ENCODE results near the gene EHD3.

EHD3 gene

DNA sequence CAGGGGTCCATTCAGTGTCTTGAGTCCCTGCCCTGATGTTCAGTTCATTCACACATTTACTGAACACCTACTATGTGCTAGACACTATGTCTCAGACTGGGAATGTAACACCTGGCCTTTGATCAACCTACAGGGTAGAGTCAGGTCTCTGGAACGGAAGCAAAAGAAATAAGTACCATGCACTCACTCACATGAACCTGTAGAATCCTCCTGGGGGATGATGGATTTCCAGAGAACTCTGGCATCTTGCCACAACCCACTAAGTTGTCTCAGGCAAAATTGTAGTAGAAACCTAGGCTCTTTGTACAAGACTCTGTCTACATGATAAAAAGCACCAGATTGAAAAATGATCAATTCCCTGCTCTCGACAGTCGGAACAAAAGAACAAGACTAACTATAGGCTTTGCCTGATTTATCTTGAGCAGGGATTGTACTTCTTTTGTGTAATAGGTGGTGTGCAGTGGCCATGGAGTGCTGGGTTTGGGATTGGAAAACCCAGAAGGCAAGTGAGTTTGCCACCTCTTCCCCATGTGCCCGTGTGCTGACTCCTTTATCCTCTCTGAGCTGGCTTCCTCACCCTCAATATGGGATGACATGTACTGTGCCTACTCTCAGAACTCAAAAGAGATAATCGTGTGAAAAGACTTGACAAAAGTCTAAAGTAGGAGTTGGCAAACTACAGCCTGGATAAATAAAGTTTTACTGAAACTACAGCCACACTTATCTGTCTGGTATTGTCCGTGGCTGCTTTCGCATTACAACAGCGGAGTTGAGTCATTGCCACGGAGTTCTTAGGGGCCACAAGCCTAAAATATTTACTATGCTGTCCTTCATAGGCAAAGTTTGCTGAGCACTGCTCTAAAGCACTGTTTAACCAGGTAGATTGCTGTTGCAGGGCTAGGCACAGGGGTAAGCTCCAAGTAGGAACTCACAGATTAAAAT, 21.0 kb upstream of the EHD3 start:
- DNase-seq (ENCODE audit: low read depth), result no peak

GRCh38 chr2:31213601-31214443, 20.1 kb upstream of the EHD3 start:
- no peak for DNase-seq (ENCODE audit: low read depth)

GRCh38 chr2:31214444-31214915, 19.5 kb upstream of the EHD3 start:
- no peak for DNase-seq (ENCODE audit: low read depth)

DNA sequence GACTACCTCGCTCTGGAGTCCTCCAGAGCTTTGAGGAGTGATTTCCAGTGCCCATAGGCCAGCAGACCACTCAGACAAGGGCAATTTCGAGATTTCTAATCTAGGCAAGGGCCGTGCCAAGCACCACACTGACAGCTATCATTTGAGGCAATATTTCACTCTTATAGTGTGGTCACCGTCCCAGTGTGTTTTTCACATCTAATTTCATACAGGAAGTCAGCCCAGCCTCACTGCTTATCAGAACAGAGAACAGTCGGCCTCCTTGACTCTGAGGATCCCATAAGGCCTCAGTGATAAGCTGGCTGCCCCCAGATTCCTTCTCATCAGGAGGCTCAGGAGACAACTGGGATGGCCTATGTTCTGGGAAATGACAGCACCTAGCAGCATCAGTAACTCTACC, 17.2 kb upstream of the EHD3 start:
- no peak for DNase-seq (ENCODE audit: low read depth)

DNA sequence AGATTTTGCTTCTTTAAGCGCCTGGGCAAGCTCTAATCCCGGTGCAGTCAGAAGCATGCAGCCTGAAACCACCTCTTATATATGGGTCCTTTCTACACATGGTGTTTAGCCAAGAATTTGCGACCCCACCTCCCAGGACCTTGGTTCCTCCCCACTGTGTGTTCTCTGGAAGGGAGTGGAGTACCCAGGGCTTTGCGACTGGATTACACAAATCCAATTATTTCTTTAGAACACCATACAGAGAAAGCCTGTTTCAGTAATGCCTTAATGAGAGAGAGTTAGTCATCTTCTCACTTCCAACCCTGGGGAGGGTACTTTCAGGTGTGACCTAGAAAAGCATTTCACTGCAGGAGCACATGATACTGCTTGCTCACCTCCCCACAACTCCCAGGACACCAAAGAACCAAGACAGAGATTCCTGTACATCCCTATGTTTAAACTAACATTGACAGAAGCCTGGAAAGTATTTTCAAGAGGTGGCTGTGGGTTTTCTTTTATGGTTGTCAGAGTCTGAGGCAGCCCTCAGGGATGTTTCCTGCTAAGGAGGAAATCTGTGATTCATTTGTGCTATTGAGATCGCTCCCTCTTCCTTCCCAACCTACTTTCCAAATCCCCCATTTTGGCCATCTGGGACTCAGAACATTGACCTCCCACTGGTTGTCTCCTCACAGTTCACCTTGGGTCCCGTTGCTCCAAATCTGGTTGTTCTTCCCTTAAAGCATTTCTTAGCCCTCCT, 16.3 kb upstream of the EHD3 start, which contains the start of gene CAPN14:
CAPN14 (minus strand) TSS at position 51 of the 736 bp plus-strand sequence. CDS start 12,068 bp downstream, outside the sequence.
- no peak for DNase-seq (ENCODE audit: low read depth)

DNA sequence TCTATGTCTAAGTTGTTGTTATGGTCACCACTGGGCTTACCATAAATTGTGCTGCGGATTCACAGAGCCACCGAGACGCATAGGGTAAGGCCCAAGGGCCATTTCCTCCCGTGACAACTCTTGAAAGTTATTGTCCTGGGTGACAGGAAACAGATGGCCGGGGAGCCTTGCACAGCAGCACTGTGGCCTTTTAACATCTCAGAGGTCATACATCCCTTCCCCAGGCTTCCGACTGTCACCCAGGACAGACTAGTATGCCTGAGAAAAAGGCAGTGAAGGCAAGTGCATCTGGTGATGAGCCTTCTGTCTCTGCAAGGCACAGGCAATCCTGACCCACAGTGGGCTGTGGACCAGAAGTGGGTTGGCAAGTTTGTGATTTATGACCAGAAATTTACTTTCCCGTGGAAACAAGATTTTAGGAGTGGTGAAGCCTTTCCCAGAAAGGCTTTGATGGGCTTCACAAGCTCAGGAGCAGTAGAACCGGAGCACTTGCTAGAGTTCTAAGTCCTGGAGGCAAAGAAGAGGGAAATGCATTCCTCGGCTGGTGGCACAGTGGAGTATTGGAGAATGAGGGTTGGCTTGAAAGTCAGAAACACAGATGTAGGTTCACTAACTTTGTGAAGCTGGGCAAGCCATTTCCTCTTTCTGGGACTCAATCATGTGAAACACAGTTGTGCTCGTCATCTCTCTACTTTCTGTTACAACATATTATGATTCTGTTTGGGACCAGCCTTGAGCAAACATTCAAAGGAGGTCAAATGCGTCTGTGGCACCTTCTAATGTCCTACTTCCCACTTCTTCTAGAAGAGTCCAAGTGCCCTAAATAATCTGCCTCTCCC, 14.6 kb upstream of the EHD3 start:
- no peak for DNase-seq (ENCODE audit: low read depth)

DNA sequence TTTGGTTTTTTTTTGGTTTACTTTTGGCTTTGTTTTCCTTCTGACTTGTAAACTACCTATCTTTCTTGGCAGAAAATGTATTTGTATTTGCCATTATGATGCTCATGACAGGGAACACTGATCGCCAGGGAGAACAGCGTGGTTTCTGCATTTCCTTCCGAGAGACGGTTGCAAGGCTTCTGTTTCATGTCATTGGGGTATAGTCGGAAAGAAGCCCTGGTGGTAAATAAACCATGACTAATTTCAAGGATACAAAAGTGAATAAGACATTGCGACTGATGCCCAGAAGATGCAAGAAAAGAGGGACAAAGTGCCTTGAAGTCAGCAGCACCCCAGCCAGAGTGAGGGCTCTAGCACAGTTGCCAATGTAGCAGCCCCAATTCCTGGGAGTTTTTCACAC, 12.4 kb upstream of the EHD3 start:
- DNase-seq (ENCODE audit: low read depth), result no peak

- DNase-seq (ENCODE audit: low read depth), result no peak
Observed at GRCh38 chr2:31222071-31222470, 11.9 kb upstream of the EHD3 start.

DNA sequence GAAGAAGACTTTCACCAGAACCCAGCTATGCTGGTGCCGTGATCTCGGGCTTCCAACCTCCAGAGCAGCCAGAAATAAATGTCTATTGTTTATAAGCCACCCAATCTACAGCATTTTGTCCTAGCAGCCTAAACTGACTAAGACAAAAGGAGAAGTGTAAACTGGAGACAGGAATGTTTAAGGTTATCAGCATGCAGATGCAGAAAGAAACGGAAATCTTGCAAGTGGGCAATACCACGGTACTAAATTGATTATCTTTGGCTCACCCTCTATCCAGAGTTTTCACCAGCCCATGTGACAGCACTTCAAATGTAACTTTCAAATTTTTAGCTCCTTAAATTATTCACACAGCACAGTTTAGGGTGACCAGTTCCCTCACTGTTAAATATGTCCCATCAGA, 10.9 kb upstream of the EHD3 start:
- no peak for DNase-seq (ENCODE audit: low read depth)

GRCh38 chr2:31223749-31224148, 10.2 kb upstream of the EHD3 start:
- DNase-seq (ENCODE audit: low read depth), result no peak

DNA sequence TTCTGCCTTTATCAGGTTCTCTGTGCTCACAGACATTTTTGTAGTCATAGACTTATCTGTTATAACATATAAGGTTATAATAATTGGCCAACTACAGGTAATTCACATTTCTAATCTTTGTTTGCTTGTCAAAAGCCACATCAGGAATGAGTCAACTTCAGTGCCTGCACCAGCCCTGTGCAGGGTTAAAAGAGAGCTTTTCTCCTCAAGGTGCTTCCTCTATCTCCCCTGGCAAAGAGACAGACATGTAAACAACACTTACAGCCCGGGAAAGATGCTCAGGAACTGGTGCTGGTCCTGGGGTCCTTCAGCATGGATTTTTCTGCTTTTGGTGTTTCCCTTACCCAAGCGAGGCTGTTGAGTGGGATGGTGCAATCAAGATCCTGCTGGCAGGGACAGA, 7.7 kb upstream of the EHD3 start:
- no peak for DNase-seq (ENCODE audit: low read depth)

GRCh38 chr2:31227110-31227509, 6.8 kb upstream of the EHD3 start:
- no peak for DNase-seq (ENCODE audit: low read depth)

- no peak for DNase-seq (ENCODE audit: low read depth)
Observed at GRCh38 chr2:31227711-31228125, 6.2 kb upstream of the EHD3 start.

DNA sequence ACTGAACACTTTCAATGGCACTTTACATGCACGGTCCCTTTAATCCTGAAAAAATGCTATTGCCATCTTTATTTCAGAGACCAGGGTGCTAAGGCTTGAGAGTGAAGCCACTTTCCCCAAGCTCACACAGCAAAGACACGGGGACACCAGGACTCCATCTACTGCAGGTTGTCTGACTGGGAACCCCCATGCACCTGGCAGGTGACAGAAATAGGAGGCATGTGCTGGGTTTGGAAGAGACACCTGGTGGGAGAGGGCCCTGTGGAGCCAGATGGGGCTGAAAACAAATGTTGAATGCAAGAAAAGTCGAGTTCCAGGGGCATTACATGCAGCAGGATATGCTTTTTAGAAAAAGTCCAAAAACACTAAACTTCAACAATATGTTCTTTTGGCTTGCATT, 5.2 kb upstream of the EHD3 start:
- DNase-seq (ENCODE audit: low read depth), result no peak

- DNase-seq (ENCODE audit: low read depth), result no peak
Observed at GRCh38 chr2:31230751-31231150, 3.2 kb upstream of the EHD3 start.

DNA sequence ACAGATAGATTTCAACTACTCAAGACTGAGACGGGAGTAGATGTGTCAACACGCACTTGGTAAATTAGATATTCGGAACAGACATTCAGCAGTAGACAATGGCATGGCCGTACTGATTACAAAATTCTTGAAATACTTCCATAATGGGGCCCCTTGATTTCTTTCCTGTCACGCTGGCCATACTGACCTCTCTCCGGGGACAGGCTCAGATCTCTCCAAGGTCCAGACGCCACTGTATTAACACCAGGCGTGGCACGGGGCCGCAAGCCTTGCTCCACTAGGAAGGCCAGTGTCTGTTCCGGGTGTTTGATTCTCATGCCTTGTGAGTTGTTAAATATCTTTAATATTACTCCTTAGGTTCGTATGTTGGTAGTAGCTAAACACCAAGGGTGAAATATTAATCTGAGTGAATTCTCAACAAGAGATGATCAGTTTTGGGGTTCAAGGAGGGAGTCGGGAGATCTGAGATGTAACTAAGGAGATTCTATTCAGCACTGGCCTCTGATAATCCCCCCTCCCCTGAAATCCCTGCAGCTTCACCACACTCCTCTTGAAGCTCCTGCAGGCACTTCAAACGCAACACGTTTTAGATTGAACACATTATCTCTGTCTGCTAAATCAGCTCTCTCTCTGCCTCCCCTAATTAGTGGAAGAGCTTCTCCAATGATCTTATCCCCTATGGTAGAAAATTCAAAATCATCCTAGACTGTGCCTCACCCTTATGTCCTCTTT, 2.2 kb upstream of the EHD3 start:
- DNase-seq (ENCODE audit: low read depth), result no peak

GRCh38 chr2:31232586-31232985, 1.4 kb upstream of the EHD3 start:
- no peak for DNase-seq (ENCODE audit: low read depth)

GRCh38 chr2:31233231-31233630, 721 bp upstream of the EHD3 start:
- no peak for DNase-seq (ENCODE audit: low read depth)

GRCh38 chr2:31234683-31235503, 941 bp downstream of the EHD3 start:
- DNase-seq (ENCODE audit: low read depth), result no peak

DNA sequence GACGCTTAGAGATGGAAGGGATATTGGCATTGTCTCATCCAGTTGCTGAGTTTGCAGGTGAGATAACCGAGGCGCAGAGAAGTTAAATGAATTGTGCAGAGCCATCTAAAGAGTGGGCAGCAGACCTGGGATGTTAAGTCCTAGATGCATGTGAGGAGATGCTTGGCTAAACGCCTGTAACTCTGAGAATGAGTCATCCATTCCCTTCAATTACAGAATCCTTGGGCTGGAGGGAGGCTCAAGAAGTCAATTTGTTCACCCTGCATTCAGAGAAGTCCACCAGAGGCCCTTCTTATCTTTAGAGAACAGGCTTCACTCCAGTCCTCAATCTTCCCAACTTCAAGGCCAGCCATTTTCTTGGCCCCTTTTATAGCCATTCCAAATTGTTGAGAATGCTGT, 1.6 kb downstream of the EHD3 start:
- no peak for DNase-seq (ENCODE audit: low read depth)
